Endodermal cell (in vitro differentiated cells): ENCODE measurements around the gene ZNF226. TPM values are rescaled to one million over a fixed set of nuclear protein-coding genes. Genes with fewer than 3 reads are reported as not detected.

Experiments
- DNase-seq: peaks from one replicate; pipeline ENCODE4 v3.0.0-alpha.2; 2017
- H3K27ac ChIP-seq: 2 replicates; pipeline ENCODE4 v1.5.1; 2013; ENCODE audit warnings: mild to moderate bottlenecking, low read depth, low read length, moderate library complexity
- H3K27me3 ChIP-seq: 2 replicates; pipeline ENCODE4 v1.6.1; 2013; ENCODE audit warnings: mild to moderate bottlenecking, low read length, moderate library complexity; ENCODE audit not compliant: insufficient read depth, control insufficient read depth, poor library complexity, severe bottlenecking
- H3K36me3 ChIP-seq: 2 replicates; pipeline ENCODE4 v1.7.0; 2013; ENCODE audit warnings: mild to moderate bottlenecking, low read length, moderate library complexity; ENCODE audit not compliant: control insufficient read depth, insufficient read depth
- H3K4me1 ChIP-seq: one replicate; pipeline ENCODE4 v1.7.0; 2013; ENCODE audit warnings: low read length; ENCODE audit not compliant: control insufficient read depth, insufficient read depth
- H3K4me3 ChIP-seq: 2 replicates; pipeline ENCODE4 v1.5.1; 2013; ENCODE audit warnings: mild to moderate bottlenecking, low read length, moderate library complexity
- H3K9ac ChIP-seq: 2 replicates; pipeline ENCODE4 v1.6.1; 2013; ENCODE audit warnings: mild to moderate bottlenecking, low read length, moderate library complexity; ENCODE audit not compliant: poor library complexity, severe bottlenecking; ENCODE audit errors: extremely low read depth
- H3K9me3 ChIP-seq: 2 replicates; pipeline ENCODE4 v1.6.1; 2013; ENCODE audit warnings: mild to moderate bottlenecking, low read length, moderate library complexity; ENCODE audit not compliant: control insufficient read depth
- H3K27ac Mint-ChIP-seq: 2 replicates; pipeline ENCODE4 v1.8.0; 2020; ENCODE audit warnings: mixed read lengths
- H3K27me3 Mint-ChIP-seq: 2 replicates; pipeline ENCODE4 v1.8.0; 2021; ENCODE audit warnings: mild to moderate bottlenecking, mixed read lengths; ENCODE audit not compliant: insufficient read depth
- H3K36me3 Mint-ChIP-seq: 2 replicates; pipeline ENCODE4 v1.8.0; 2020; ENCODE audit warnings: low read depth, mixed read lengths
- H3K4me1 Mint-ChIP-seq: 2 replicates; pipeline ENCODE4 v1.8.0; 2020; ENCODE audit warnings: mixed read lengths
- H3K4me3 Mint-ChIP-seq: 2 replicates; pipeline ENCODE4 v1.8.0; 2020; ENCODE audit warnings: mild to moderate bottlenecking, moderate library complexity, mixed read lengths
- H3K9me3 Mint-ChIP-seq: 2 replicates; pipeline ENCODE4 v1.8.0; 2020; ENCODE audit warnings: mild to moderate bottlenecking, mixed read lengths
- CTCF ChIP-seq: fragments of 200-600 bp; sonication (generic); conservative IDR thresholded peaks from 2 replicates; pipeline ENCODE4 v1.5.0; 2021; ENCODE audit warnings: antibody characterized with exemption, mild to moderate bottlenecking
- WGBS, 2 experiments: methylation state at CpG; one replicate each; pipeline versions ENCODE4 v1.1.5 to v1.1.7; 2013; ENCODE audit warnings: missing lambda C conversion rate in 2 of 2, mixed read lengths in 1 of 2; ENCODE audit not compliant: insufficient coverage in 1 of 2, insufficient read length in 1 of 2; 5-methylcytosine and 5-hydroxymethylcytosine counted together
- total RNA-seq, 2 donors: library from RNA; stranded (reverse); fragmentation: NEBNext Ultra II Directional in 1 of 2; extraction: Animal tissue kit (Norgen Biotek cat#: 25700) in 1 of 2; gene quantifications; 2 replicates in 1 of 2; 3 replicates in 1 of 2; pipeline ENCODE4 v1.2.1, GENCODE V29; 2021

ZNF226 gene
- total RNA-seq, 2 donors from 2014 or later: 21.0 to 28.0 TPM

DNA sequence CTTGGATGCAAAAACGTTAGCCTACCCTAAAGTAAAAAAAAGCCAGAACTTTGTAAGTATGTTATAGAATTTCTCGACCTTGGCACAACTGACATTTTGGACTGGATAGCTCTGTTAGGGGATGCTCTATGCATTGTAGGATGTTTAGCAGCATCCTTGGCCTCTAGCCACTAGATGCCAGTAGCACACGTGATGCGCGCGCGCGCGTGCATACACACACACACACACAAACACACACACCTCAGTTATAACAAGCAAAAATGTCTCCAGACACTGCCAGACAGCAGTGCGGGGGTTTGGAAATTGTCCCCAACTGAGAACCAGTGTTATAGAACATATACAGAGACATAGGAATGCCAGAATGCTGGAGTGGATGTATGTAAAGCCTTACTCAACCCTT is 17.2 kb downstream of the ZNF226 start:
- Histone ChIP-seq H3K4me1 (no peaks in the 10 kb centered on the region), H3K27ac (no peak overlapping the region), H3K27me3 (peaks cover 3% of the 10 kb centered on the region), H3K9me3 (peaks cover 15% of the 10 kb centered on the region), H3K36me3 (peaks cover 9% of the 10 kb centered on the region), H3K4me3 (no peak overlapping the region), H3K9ac (no peak overlapping the region)
- Mint-ChIP-seq H3K27ac (no peak overlapping the region), H3K9me3 (peaks cover 29% of the 10 kb centered on the region), H3K36me3 (peaks cover 12% of the 10 kb centered on the region), H3K27me3 (peaks cover 17% of the 10 kb centered on the region), H3K4me3 (no peak overlapping the region), H3K4me1 (no peaks in the 10 kb centered on the region)
- no peak for DNase-seq
- 83 to 94% methylated on average over 2 to 10 of the region's 10 CpGs for WGBS, 2 experiments
- no peak for TF ChIP-seq CTCF

- H3K27ac ChIP-seq: no peak overlapping the region
- DNase-seq: no peak
- no peak overlapping the region for H3K9ac ChIP-seq
- H3K4me3 ChIP-seq: no peak overlapping the region
- WGBS, 2 experiments: 90% methylated on average over 6 of the region's 6 CpGs; no CpG with 5 or more reads in 1 of the 2 experiments
- H3K9me3 ChIP-seq: no peaks in the 10 kb centered on the region
- H3K36me3 Mint-ChIP-seq: no peaks in the 10 kb centered on the region
- H3K9me3 Mint-ChIP-seq: no peaks in the 10 kb centered on the region
- no peak for TF ChIP-seq CTCF
- H3K4me1 Mint-ChIP-seq: no peaks in the 10 kb centered on the region
- H3K27me3 ChIP-seq: peaks cover under 1% of the 10 kb centered on the region
- no peak overlapping the region for H3K27ac Mint-ChIP-seq
- no peaks in the 10 kb centered on the region for H3K4me1 ChIP-seq
- no peak overlapping the region for H3K4me3 Mint-ChIP-seq
- H3K36me3 ChIP-seq: no peaks in the 10 kb centered on the region
- peaks cover 19% of the 10 kb centered on the region for H3K27me3 Mint-ChIP-seq
Observed at GRCh38 chr19:44190020-44190419, 25.1 kb downstream of the ZNF226 start.

- H3K27me3 ChIP-seq: no peaks in the 10 kb centered on the region
- no peaks in the 10 kb centered on the region for H3K36me3 ChIP-seq
- no peak for DNase-seq
- no peaks in the 10 kb centered on the region for H3K9me3 Mint-ChIP-seq
- no peaks in the 10 kb centered on the region for H3K4me1 Mint-ChIP-seq
- no peak for TF ChIP-seq CTCF
- no peak overlapping the region for H3K4me3 Mint-ChIP-seq
- no peaks in the 10 kb centered on the region for H3K4me1 ChIP-seq
- 84 to 91% methylated on average over 3 to 5 of the region's 5 CpGs for WGBS, 2 experiments
- no peak overlapping the region for H3K27ac ChIP-seq
- H3K9me3 ChIP-seq: no peaks in the 10 kb centered on the region
- no peak overlapping the region for H3K4me3 ChIP-seq
- H3K9ac ChIP-seq: no peak overlapping the region
- H3K36me3 Mint-ChIP-seq: no peaks in the 10 kb centered on the region
- peaks cover 27% of the 10 kb centered on the region for H3K27me3 Mint-ChIP-seq
- H3K27ac Mint-ChIP-seq: no peak overlapping the region
Observed at GRCh38 chr19:44192127-44192526, 27.2 kb downstream of the ZNF226 start.
